Neural cell (in vitro differentiated cells): ENCODE measurements around the gene TEKT3.
A peak's percentile ranks its signal among the peaks of the same experiment; 100 is the strongest.

Experiments used
- EZH2 ChIP-seq: fragments of 200-600, 300-800 bp; shearing (Covaris generic), sonication (generic); IDR thresholded peaks from 2 replicates; pipeline ENCODE4 v1.6.1; 2014; ENCODE audit warnings: antibody characterized with exemption, low read length, borderline replicate concordance, mild to moderate bottlenecking; ENCODE audit not compliant: insufficient read depth, poor library complexity, severe bottlenecking
- POLR2AphosphoS5 ChIP-seq: IDR thresholded peaks from 2 replicates; pipeline ENCODE4 v1.6.1; 2012
- TAF1 ChIP-seq: IDR thresholded peaks from 2 replicates; pipeline ENCODE4 v1.6.1; 2012; ENCODE audit warnings: low read depth
- TF ChIP-seq, protein P1 (sequence below): fragments of 450-650 bp; IDR thresholded peaks from 2 replicates; pipeline ENCODE4 v1.5.1; 2014; ENCODE audit warnings: antibody characterized with exemption, mild to moderate bottlenecking, moderate library complexity; ENCODE audit not compliant: poor library complexity, severe bottlenecking

DNA sequence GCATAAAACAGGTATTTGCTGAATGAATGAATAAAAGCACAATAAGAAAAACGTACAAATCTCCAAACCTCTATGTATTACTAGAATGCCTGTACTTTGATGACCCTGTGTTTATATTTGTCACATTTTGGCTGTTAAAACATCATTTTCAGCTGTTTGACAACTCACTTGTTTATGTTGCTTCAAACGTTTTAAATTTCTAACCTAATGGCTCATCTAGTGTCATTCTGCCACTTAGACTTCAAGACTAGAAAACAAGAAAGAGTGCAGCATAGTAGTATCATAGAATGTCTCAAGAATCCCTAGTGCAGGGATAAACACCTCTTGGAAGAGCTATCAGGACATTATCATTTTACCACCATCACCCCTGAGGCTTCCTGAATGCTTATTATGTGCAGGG, 56.9 kb downstream of the TEKT3 start:
- TF ChIP-seq TAF1: no peak
- TF ChIP-seq, protein P1, sequence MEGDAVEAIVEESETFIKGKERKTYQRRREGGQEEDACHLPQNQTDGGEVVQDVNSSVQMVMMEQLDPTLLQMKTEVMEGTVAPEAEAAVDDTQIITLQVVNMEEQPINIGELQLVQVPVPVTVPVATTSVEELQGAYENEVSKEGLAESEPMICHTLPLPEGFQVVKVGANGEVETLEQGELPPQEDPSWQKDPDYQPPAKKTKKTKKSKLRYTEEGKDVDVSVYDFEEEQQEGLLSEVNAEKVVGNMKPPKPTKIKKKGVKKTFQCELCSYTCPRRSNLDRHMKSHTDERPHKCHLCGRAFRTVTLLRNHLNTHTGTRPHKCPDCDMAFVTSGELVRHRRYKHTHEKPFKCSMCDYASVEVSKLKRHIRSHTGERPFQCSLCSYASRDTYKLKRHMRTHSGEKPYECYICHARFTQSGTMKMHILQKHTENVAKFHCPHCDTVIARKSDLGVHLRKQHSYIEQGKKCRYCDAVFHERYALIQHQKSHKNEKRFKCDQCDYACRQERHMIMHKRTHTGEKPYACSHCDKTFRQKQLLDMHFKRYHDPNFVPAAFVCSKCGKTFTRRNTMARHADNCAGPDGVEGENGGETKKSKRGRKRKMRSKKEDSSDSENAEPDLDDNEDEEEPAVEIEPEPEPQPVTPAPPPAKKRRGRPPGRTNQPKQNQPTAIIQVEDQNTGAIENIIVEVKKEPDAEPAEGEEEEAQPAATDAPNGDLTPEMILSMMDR: no peak
- TF ChIP-seq POLR2AphosphoS5: peak; percentile 59
- no peak for TF ChIP-seq EZH2
